Ectodermal cell (in vitro differentiated cells): ENCODE measurements around the gene LEFTY2.

Source experiments
- H3K27ac ChIP-seq: 2 replicates; pipeline ENCODE4 v1.7.0; 2013; ENCODE audit warnings: mild to moderate bottlenecking, low read depth, low read length; ENCODE audit not compliant: insufficient read depth, poor library complexity, severe bottlenecking
- H3K27me3 ChIP-seq: 2 replicates; pipeline ENCODE4 v1.7.0; 2013; ENCODE audit warnings: mild to moderate bottlenecking, low read length; ENCODE audit not compliant: insufficient read depth, control insufficient read depth, poor library complexity, severe bottlenecking
- H3K36me3 ChIP-seq: one replicate; pipeline ENCODE4 v1.7.0; 2013; ENCODE audit warnings: low read length; ENCODE audit not compliant: control insufficient read depth, insufficient read depth
- H3K4me1 ChIP-seq: one replicate; pipeline ENCODE4 v1.7.0; 2013; ENCODE audit warnings: low read length; ENCODE audit not compliant: control insufficient read depth, insufficient read depth
- H3K4me3 ChIP-seq: 2 replicates; pipeline ENCODE4 v1.7.0; 2013; ENCODE audit warnings: low read depth, low read length, control low read depth; ENCODE audit not compliant: insufficient read depth
- H3K9me3 ChIP-seq: 2 replicates; pipeline ENCODE4 v1.7.0; 2013; ENCODE audit warnings: mild to moderate bottlenecking, low read length, moderate library complexity; ENCODE audit not compliant: control insufficient read depth
- WGBS, 2 experiments: methylation state at CpG; one replicate each; pipeline ENCODE4 v1.1.7; 2013; ENCODE audit warnings: missing lambda C conversion rate in 2 of 2; 5-methylcytosine and 5-hydroxymethylcytosine counted together

LEFTY2 gene

GRCh38 chr1:225906467-225906866, 34.6 kb downstream of the LEFTY2 start:
- peaks cover under 1% of the 10 kb centered on the region for H3K27me3 ChIP-seq
- H3K9me3 ChIP-seq: no peaks in the 10 kb centered on the region
- H3K36me3 ChIP-seq: no peaks in the 10 kb centered on the region
- no peak overlapping the region for H3K4me3 ChIP-seq
- no peaks in the 10 kb centered on the region for H3K4me1 ChIP-seq
- WGBS, 2 experiments: 92 to 94% methylated on average over 6 of the region's 6 CpGs
- no peak overlapping the region for H3K27ac ChIP-seq

DNA sequence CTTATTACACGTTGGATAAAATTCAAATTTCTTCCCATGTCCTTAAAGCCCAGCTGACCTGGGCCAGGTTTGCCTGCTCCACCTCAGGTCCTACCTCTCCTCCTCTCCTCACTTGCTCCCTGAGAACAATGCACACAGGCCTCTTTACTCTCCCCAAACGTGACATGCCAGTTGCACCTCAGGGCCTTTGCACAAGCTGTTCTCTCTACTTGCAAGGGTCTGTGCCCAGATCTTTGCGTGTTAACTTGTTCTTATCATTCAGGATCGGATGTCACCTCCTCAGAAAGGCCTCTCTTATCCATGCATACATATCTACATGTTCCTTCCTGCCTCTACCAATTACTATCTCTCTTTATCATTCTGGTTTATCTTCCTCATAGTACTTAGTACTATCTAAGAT, 37.4 kb downstream of the LEFTY2 start:
- Histone ChIP-seq H3K4me3 (no peak overlapping the region), H3K9me3 (no peaks in the 10 kb centered on the region), H3K36me3 (no peaks in the 10 kb centered on the region), H3K27me3 (no peaks in the 10 kb centered on the region), H3K4me1 (peaks cover 6% of the 10 kb centered on the region), H3K27ac (no peak overlapping the region)
- WGBS, 2 experiments: 88 to 89% methylated on average over 4 of the region's 4 CpGs

GRCh38 chr1:225899044-225899925, 41.7 kb downstream of the LEFTY2 start:
- H3K27ac ChIP-seq: no peak overlapping the region

GRCh38 chr1:225897595-225898514, 43.2 kb downstream of the LEFTY2 start:
- Histone ChIP-seq H3K27ac (no peak overlapping the region), H3K27me3 (no peaks in the 10 kb centered on the region), H3K4me1 (peaks cover 9% of the 10 kb centered on the region), H3K9me3 (no peaks in the 10 kb centered on the region), H3K36me3 (no peaks in the 10 kb centered on the region), H3K4me3 (no peak overlapping the region)
- 85 to 87% methylated on average over 19 of the region's 19 CpGs for WGBS, 2 experiments

More at GRCh38 chr1:225899044-225899925, 41.7 kb downstream of the LEFTY2 start:
- no peak overlapping the region for H3K4me3 ChIP-seq
- no peaks in the 10 kb centered on the region for H3K27me3 ChIP-seq
- peaks cover 9% of the 10 kb centered on the region for H3K4me1 ChIP-seq
- H3K9me3 ChIP-seq: no peaks in the 10 kb centered on the region
- WGBS, 2 experiments: 2 to 5% methylated on average over 4 of the region's 4 CpGs
- H3K36me3 ChIP-seq: no peaks in the 10 kb centered on the region

- 74 to 75% methylated on average over 7 of the region's 7 CpGs for WGBS, 2 experiments
- no peaks in the 10 kb centered on the region for H3K36me3 ChIP-seq
- H3K27me3 ChIP-seq: no peaks in the 10 kb centered on the region
- no peak overlapping the region for H3K27ac ChIP-seq
- H3K9me3 ChIP-seq: no peaks in the 10 kb centered on the region
- H3K4me1 ChIP-seq: peaks cover 9% of the 10 kb centered on the region
- H3K4me3 ChIP-seq: no peak overlapping the region
These were observed 44.0 kb downstream of the LEFTY2 start for GRCh38 chr1:225896937-225897549.

- Histone ChIP-seq H3K4me3 (no peak overlapping the region), H3K27ac (no peak overlapping the region), H3K4me1 (peaks cover 9% of the 10 kb centered on the region), H3K36me3 (no peaks in the 10 kb centered on the region), H3K27me3 (no peaks in the 10 kb centered on the region), H3K9me3 (no peaks in the 10 kb centered on the region)
- 96 to 100% methylated on average over 2 to 5 of the region's 5 CpGs for WGBS, 2 experiments
These were observed 44.5 kb downstream of the LEFTY2 start for GRCh38 chr1:225896494-225896893.

DNA sequence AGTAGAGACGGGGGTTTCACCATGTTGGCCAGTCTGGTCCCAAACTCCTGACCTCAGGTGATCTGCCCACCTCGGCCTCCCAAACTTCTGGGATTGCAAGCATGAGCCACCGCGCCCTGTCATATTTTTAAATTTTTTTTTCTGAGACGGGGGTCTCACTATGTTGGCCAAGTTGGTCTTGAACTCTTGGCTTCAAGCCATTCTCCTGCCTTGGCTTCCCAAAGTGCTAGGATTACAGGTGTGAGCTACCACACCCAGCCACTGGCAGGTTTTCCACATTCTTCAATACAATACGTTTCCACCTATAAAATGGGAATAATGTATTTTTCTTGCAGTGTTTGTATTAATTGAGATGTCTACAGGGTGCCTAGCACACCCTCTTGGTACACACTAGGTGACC, 48.7 kb downstream of the LEFTY2 start:
- no peaks in the 10 kb centered on the region for H3K4me1 ChIP-seq
- WGBS, 2 experiments: 93 to 95% methylated on average over 5 of the region's 6 CpGs
- no peaks in the 10 kb centered on the region for H3K36me3 ChIP-seq
- no peak overlapping the region for H3K27ac ChIP-seq
- H3K27me3 ChIP-seq: peaks cover 21% of the 10 kb centered on the region
- no peak overlapping the region for H3K4me3 ChIP-seq
- H3K9me3 ChIP-seq: no peaks in the 10 kb centered on the region

DNA sequence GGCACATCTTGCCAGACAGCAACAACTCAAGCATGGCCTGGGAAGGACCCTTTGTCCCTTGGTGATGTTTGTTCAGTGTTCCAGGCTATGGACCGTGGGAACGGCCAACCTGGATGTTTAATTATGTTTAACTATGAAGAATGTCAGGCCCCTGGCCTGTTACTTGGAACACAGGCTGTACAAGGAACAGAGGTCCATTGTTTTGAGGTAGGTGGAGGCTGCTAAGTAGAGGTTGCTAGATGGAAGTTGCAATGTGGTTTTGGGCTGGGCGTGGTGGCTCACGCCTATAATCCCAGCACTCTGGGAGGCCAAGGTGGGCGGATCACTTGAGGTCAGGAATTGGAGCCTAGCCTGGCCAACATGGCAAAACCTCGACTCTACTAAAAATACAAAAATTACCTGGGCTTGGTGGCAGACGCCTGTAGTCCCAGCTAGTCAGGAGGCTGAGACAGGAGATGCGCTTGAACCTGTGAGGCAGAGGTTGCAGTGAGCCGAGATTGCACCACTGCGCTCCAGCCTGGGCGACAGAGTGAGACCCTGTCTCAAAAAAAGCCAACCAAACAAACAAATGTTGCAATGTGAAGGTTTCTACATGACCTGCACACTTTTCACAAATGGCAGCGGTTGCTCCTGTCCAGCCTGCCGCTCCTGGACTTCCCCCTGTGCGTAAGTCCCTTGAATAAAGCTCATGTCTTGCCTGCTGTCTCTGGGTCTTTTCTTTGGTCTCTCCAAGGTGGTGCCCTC, 49.6 kb downstream of the LEFTY2 start:
- no peaks in the 10 kb centered on the region for H3K9me3 ChIP-seq
- H3K36me3 ChIP-seq: no peaks in the 10 kb centered on the region
- no peak overlapping the region for H3K27ac ChIP-seq
- H3K4me3 ChIP-seq: no peak overlapping the region
- peaks cover 30% of the 10 kb centered on the region for H3K27me3 ChIP-seq
- WGBS, 2 experiments: 93 to 95% methylated on average over 14 of the region's 14 CpGs
- no peaks in the 10 kb centered on the region for H3K4me1 ChIP-seq

- H3K36me3 ChIP-seq: no peaks in the 10 kb centered on the region
- WGBS, 2 experiments: 68 to 76% methylated on average over 6 of the region's 6 CpGs
- H3K4me1 ChIP-seq: no peaks in the 10 kb centered on the region
- H3K27me3 ChIP-seq: peaks cover 34% of the 10 kb centered on the region
- no peak overlapping the region for H3K4me3 ChIP-seq
- H3K27ac ChIP-seq: no peak overlapping the region
- no peaks in the 10 kb centered on the region for H3K9me3 ChIP-seq
These were observed 50.4 kb downstream of the LEFTY2 start for GRCh38 chr1:225890346-225891228.
